Osteoblast (primary cell): ENCODE data around the gene VTI1B. TPM values are rescaled to one million over a fixed set of nuclear protein-coding genes. Genes with fewer than 3 reads are reported as not detected.

Experiments used
- DNase-seq: peaks from one replicate; pipeline ENCODE4 v3.0.0; 2011; ENCODE audit warnings: low spot score, mixed read lengths; ENCODE audit not compliant: insufficient read length; ENCODE audit errors: missing footprints
- H2AFZ ChIP-seq: 2 replicates; pipeline ENCODE4 v1.6.0; 2011; ENCODE audit warnings: mild to moderate bottlenecking, low read length
- H3K27ac ChIP-seq: 2 replicates; pipeline ENCODE4 v1.5.1; 2011; ENCODE audit warnings: mild to moderate bottlenecking, low read depth, low read length, moderate library complexity
- H3K27me3 ChIP-seq: 2 replicates; pipeline ENCODE4 v1.6.0; 2012; ENCODE audit warnings: mild to moderate bottlenecking, control low read depth, inconsistent platforms, low read length, moderate library complexity; ENCODE audit not compliant: insufficient read depth
- H3K36me3 ChIP-seq: 2 replicates; pipeline ENCODE4 v1.5.1; 2011; ENCODE audit warnings: mild to moderate bottlenecking, low read length, control low read depth, moderate library complexity; ENCODE audit not compliant: insufficient read depth
- H3K4me1 ChIP-seq: 2 replicates; pipeline ENCODE4 v1.5.1; 2011; ENCODE audit warnings: mild to moderate bottlenecking, low read length, control low read depth, moderate library complexity; ENCODE audit not compliant: insufficient read depth
- H3K4me2 ChIP-seq: 2 replicates; pipeline ENCODE4 v1.6.0; 2011; ENCODE audit warnings: mild to moderate bottlenecking, low read length; ENCODE audit not compliant: insufficient read depth
- H3K4me3 ChIP-seq: fragments of 200-600 bp; sonication (generic); 3 replicates; pipeline ENCODE4 v1.5.1; 2012; ENCODE audit warnings: mild to moderate bottlenecking, low read length, inconsistent platforms; ENCODE audit not compliant: insufficient read depth
- H3K79me2 ChIP-seq: 2 replicates; pipeline ENCODE4 v1.6.0; 2012; ENCODE audit warnings: mild to moderate bottlenecking, low read length, control low read depth, inconsistent platforms; ENCODE audit not compliant: insufficient read depth
- H3K9me3 ChIP-seq: 2 replicates; pipeline ENCODE4 v1.5.1; 2011; ENCODE audit warnings: low read depth, low read length, control low read depth
- H4K20me1 ChIP-seq: 2 replicates; pipeline ENCODE4 v1.6.0; 2012; ENCODE audit warnings: mild to moderate bottlenecking, low read length, control low read depth; ENCODE audit not compliant: insufficient read depth
- CTCF ChIP-seq: IDR thresholded peaks from 2 replicates; pipeline ENCODE4 v1.5.1; 2011; ENCODE audit warnings: mild to moderate bottlenecking, low read depth, low read length, moderate library complexity; ENCODE audit errors: extremely low read depth
- total RNA-seq: library from RNA; depleted of rRNA; stranded (reverse); fragments of >200 nt; gene quantifications from 2 replicates; pipeline ENCODE4 v1.2.3, GENCODE V29; 2012

Gene VTI1B
- total RNA-seq, 1 donor, result 64.1 TPM

- Histone ChIP-seq H3K27ac (no peak overlapping the region), H3K4me1 (no peaks in the 10 kb centered on the region), H4K20me1 (no peaks in the 10 kb centered on the region), H3K36me3 (no peaks in the 10 kb centered on the region), H3K9me3 (no peaks in the 10 kb centered on the region), H3K27me3 (no peaks in the 10 kb centered on the region), H2AFZ (no peak overlapping the region), H3K4me3 (no peak overlapping the region), H3K79me2 (no peaks in the 10 kb centered on the region), H3K4me2 (no peak overlapping the region)
- no peak for DNase-seq
- TF ChIP-seq CTCF, result no peak
Observed at GRCh38 chr14:67641902-67642749, 32.3 kb downstream of the VTI1B start.

- no peaks in the 10 kb centered on the region for H4K20me1 ChIP-seq
- H3K36me3 ChIP-seq, result no peaks in the 10 kb centered on the region
- H3K9me3 ChIP-seq, result no peaks in the 10 kb centered on the region
- H3K79me2 ChIP-seq, result no peaks in the 10 kb centered on the region
- no peak overlapping the region for H3K4me2 ChIP-seq
- H3K4me1 ChIP-seq, result no peaks in the 10 kb centered on the region
- H3K4me3 ChIP-seq, result no peak overlapping the region
- no peak for DNase-seq
- no peak for TF ChIP-seq CTCF
- no peaks in the 10 kb centered on the region for H3K27me3 ChIP-seq
- H2AFZ ChIP-seq, result no peak overlapping the region
- H3K27ac ChIP-seq, result no peak overlapping the region
Observed at GRCh38 chr14:67641480-67641879, 33.0 kb downstream of the VTI1B start.

- no peak overlapping the region for H3K27ac ChIP-seq
Observed at GRCh38 chr14:67638642-67639041, 35.8 kb downstream of the VTI1B start.

More at GRCh38 chr14:67638642-67639041, 35.8 kb downstream of the VTI1B start:
- no peaks in the 10 kb centered on the region for H3K36me3 ChIP-seq
- H3K4me3 ChIP-seq, result no peak overlapping the region
- H3K27me3 ChIP-seq, result no peaks in the 10 kb centered on the region
- no peak overlapping the region for H3K4me2 ChIP-seq
- no peaks in the 10 kb centered on the region for H3K79me2 ChIP-seq
- no peak for TF ChIP-seq CTCF
- no peaks in the 10 kb centered on the region for H3K9me3 ChIP-seq
- no peaks in the 10 kb centered on the region for H4K20me1 ChIP-seq
- no peak overlapping the region for H2AFZ ChIP-seq
- H3K4me1 ChIP-seq, result no peaks in the 10 kb centered on the region
- no peak for DNase-seq
